GM06990 (cell line): ENCODE results near the gene VAV2.

ENCODE experiments used
- DNase-seq: peaks from one replicate; pipeline ENCODE4 v3.0.0-alpha.2; 2011; ENCODE audit not compliant: insufficient read length; ENCODE audit errors: extremely low read depth
- H3K27me3 ChIP-seq: replicated peaks from 2 replicates; pipeline ENCODE4 v1.6.0; 2011; ENCODE audit warnings: low read length; ENCODE audit not compliant: control insufficient read depth, insufficient read depth
- H3K36me3 ChIP-seq: 2 replicates; pipeline ENCODE4 v1.5.1; 2011; ENCODE audit warnings: low read length; ENCODE audit not compliant: control insufficient read depth, insufficient read depth
- H3K4me3 ChIP-seq: replicated peaks from 2 replicates; pipeline ENCODE4 v1.5.1; 2011; ENCODE audit warnings: low read depth, mild to moderate bottlenecking, control low read depth, low read length
- TF ChIP-seq, protein P1 (sequence below): IDR thresholded peaks from 2 replicates; pipeline ENCODE4 v1.5.1; 2011; ENCODE audit warnings: low read length, control low read depth, mild to moderate bottlenecking, inconsistent platforms; ENCODE audit not compliant: insufficient read depth, poor library complexity, severe bottlenecking

Gene VAV2

GRCh38 chr9:133718563-133719315 lies 273.4 kb downstream of the VAV2 start:
- Histone ChIP-seq H3K36me3 (no peaks in the 10 kb centered on the region), H3K4me3 (no peak overlapping the region), H3K27me3 (no peaks in the 10 kb centered on the region; the same call in 1 of the 2 replicates)
- DNase-seq: no peak
- TF ChIP-seq, protein P1, sequence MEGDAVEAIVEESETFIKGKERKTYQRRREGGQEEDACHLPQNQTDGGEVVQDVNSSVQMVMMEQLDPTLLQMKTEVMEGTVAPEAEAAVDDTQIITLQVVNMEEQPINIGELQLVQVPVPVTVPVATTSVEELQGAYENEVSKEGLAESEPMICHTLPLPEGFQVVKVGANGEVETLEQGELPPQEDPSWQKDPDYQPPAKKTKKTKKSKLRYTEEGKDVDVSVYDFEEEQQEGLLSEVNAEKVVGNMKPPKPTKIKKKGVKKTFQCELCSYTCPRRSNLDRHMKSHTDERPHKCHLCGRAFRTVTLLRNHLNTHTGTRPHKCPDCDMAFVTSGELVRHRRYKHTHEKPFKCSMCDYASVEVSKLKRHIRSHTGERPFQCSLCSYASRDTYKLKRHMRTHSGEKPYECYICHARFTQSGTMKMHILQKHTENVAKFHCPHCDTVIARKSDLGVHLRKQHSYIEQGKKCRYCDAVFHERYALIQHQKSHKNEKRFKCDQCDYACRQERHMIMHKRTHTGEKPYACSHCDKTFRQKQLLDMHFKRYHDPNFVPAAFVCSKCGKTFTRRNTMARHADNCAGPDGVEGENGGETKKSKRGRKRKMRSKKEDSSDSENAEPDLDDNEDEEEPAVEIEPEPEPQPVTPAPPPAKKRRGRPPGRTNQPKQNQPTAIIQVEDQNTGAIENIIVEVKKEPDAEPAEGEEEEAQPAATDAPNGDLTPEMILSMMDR: no peak

GRCh38 chr9:133717113-133718031 lies 274.8 kb downstream of the VAV2 start:
- H3K4me3 ChIP-seq: no peak overlapping the region
- H3K27me3 ChIP-seq: no peaks in the 10 kb centered on the region; the same call in 1 of the 2 replicates

DNA sequence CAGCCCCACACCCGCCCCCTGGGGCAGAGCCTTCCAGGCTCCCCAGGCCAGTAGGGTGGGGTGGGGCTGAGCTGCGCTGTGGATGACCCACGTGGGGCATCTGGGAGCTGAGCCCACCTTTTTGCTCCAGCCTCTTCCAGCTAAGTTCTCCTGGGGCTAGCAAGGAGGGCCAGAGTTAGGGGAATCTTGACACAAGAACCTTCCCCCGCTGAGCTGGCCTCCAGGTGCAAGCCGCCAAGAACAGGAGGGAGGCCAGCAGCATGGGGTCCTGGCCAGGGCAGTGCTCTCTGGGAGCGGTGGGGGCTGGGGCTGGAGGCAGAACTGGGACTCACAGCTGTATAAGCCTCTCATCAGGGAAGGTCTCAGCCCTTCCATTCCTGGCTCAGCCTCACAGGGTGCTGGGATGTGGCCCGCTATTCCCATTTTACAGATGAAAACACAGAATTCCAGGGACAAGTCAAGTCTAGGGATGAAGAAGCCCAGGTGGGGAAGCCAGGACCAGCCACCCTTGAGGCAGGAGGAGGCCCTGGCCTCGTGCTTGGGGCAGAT lies 275.5 kb downstream of the VAV2 start:
- H3K4me3 ChIP-seq: no peak overlapping the region
- H3K27me3 ChIP-seq: no peaks in the 10 kb centered on the region; the same call in 1 of the 2 replicates
- DNase-seq: no peak
- TF ChIP-seq, protein P1: no peak
- no peaks in the 10 kb centered on the region for H3K36me3 ChIP-seq

More at GRCh38 chr9:133717113-133718031, 274.8 kb downstream of the VAV2 start:
- H3K36me3 ChIP-seq: no peaks in the 10 kb centered on the region
- TF ChIP-seq, protein P1: no peak
- DNase-seq: no peak

- Histone ChIP-seq H3K4me3 (no peak overlapping the region), H3K27me3 (no peaks in the 10 kb centered on the region; the same call in 1 of the 2 replicates), H3K36me3 (no peaks in the 10 kb centered on the region)
- no peak for DNase-seq
- TF ChIP-seq, protein P1: peak; percentile 59
Measured at GRCh38 chr9:133715866-133716563, 276.1 kb downstream of the VAV2 start.

DNA sequence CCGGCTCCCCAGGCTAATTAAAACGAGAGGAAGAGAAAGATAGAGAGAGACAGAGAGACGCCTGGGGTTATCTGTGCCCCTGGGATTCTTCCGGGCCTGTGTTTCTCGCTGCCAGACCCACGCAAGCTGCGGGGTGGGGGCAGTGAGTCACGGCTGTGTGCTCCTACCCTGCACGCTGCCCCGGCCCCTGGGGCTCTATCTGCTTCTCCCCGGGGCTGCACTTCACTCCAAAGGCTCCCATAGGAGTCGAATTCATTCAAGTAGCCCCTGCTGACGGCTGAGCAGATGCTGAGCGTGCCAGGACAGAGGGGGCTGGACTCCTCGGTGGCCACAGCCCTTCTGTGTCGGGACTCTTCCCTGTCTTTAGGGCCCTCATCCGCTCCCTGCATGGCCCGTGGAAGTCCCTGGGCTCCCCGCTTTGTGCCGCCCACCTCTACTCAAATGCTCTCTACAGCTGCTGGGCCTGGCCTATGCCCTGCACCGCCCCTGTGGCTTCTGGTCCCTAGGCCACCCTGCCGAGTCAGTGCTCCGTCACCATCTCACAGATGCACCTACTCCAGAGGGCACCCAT lies 276.7 kb downstream of the VAV2 start:
- TF ChIP-seq, protein P1: no peak
- H3K4me3 ChIP-seq: no peak overlapping the region
- H3K27me3 ChIP-seq: no peaks in the 10 kb centered on the region; the same call in 1 of the 2 replicates
- DNase-seq: no peak
- H3K36me3 ChIP-seq: no peaks in the 10 kb centered on the region
